ENCODE data around the gene ENO1. TPM values are rescaled to one million over a fixed set of nuclear protein-coding genes. Genes with fewer than 3 reads are reported as not detected.

Gene ENO1
- total and polyA plus RNA-seq, 9 of the 15 experiments (the other 6 are each of a cell fraction or from before 2014, with no cell fraction given), result 2,249 to 7,472 (median 2,868) TPM

GRCh38 chr1:8914466-8914865 is 36.0 kb upstream of the ENO1 start:
- ATAC-seq, result no peak

More at GRCh38 chr1:8914466-8914865, 36.0 kb upstream of the ENO1 start:
- Histone ChIP-seq H3K4me3 (no peak overlapping the region), H3K27me3 (ENCODE audit: control insufficient read depth in 2 of 2, insufficient read depth in 2 of 2, low read length in 2 of 2) (peaks cover 5 to 19% of the 10 kb centered on the region in 2 experiments; a peak in 3 of 5 replicates), H3K9ac (ENCODE audit: insufficient read depth in 1 of 2, low read depth in 2 of 2, low read length in 2 of 2) (no peak overlapping the region), H3K9me1 (ENCODE audit: control insufficient read depth, insufficient read depth, low read length) (no peaks in the 10 kb centered on the region), H3K27ac (ENCODE audit: extremely low read depth, low read depth, low read length) (no peak overlapping the region), H3K4me2 (ENCODE audit: insufficient read depth, low read length) (no peak overlapping the region), H3K9me3 (replicated peaks; ENCODE audit: control insufficient read depth, insufficient read depth, low read depth, low read length) (0 out of 2 replicates have a peak, but pooled peaks cover 2% of the 10 kb centered on the region), H3K79me2 (ENCODE audit: control insufficient read depth, insufficient read depth, low read length) (no peaks in the 10 kb centered on the region), H3K36me3 (ENCODE audit: control insufficient read depth, insufficient read depth, low read length) (no peaks in the 10 kb centered on the region), H3K4me1 (replicated peaks in 1 of 2; ENCODE audit: control insufficient read depth in 2 of 2, insufficient read depth in 2 of 2, low read length in 2 of 2) (peaks cover 4 to 7% of the 10 kb centered on the region in 2 experiments; a peak in 4 of 5 replicates), H4K20me1 (replicated peaks; ENCODE audit: control insufficient read depth, insufficient read depth, low read length) (no peaks in the 10 kb centered on the region), H2AFZ (ENCODE audit: low read depth, low read length) (no peak overlapping the region)
- DNase-seq (ENCODE audit: extremely low read depth in 1 of 4, low spot score in 3 of 4), result no peak
- no TSS peak for BruUV-seq (replicated peaks)
- in situ Hi-C loops (cut with MboI) (no loop called here), intact Hi-C loops (cut with micrococcal nuclease) (no loop called here)
- TF ChIP-seq COPS2 (conservative IDR thresholded peaks at IDR 0.05) (no peak), ZNF316 (IDR thresholded peaks at IDR 0.05) (no peak), SUPT5H (IDR thresholded peaks at IDR 0.05) (no peak), SIX5 (IDR thresholded peaks at IDR 0.05; ENCODE audit: borderline replicate concordance in 1 of 2, insufficient read depth in 1 of 2, low read depth in 1 of 2, low read length in 2 of 2) (no peak), TFAP4 (CRISPR knock-in tag; IDR thresholded peaks at IDR 0.05; ENCODE audit: borderline replicate concordance) (no peak), ZFP91 (CRISPR knock-in tag; IDR thresholded peaks at IDR 0.05) (no peak)
- ChIA-PET POLR2A (interaction anchor here (0.7 to 1.3 kb wide), 4 partner anchors 56 to 334 kb away, joined by 3 read pairs; no protein-coding TSS in a partner anchor), CTCF (ENCODE audit: low intra/inter-chr PET ratio) (no interaction called here)
- WGBS (ENCODE audit: insufficient coverage, low coverage, missing lambda C conversion rate), result 45% methylated on average over 7 of the region's 7 CpGs
- no peak for FAIRE-seq
